Activated effector memory CD4-positive, alpha-beta T cell treated with Interleukin-2 at 50 U/mL for 16 hours (primary cell): ENCODE measurements around the gene FOXO6.

Experiments
- DNase-seq: peaks from one replicate; pipeline ENCODE4 v3.0.0-alpha.2; 2020

FOXO6 gene

DNA sequence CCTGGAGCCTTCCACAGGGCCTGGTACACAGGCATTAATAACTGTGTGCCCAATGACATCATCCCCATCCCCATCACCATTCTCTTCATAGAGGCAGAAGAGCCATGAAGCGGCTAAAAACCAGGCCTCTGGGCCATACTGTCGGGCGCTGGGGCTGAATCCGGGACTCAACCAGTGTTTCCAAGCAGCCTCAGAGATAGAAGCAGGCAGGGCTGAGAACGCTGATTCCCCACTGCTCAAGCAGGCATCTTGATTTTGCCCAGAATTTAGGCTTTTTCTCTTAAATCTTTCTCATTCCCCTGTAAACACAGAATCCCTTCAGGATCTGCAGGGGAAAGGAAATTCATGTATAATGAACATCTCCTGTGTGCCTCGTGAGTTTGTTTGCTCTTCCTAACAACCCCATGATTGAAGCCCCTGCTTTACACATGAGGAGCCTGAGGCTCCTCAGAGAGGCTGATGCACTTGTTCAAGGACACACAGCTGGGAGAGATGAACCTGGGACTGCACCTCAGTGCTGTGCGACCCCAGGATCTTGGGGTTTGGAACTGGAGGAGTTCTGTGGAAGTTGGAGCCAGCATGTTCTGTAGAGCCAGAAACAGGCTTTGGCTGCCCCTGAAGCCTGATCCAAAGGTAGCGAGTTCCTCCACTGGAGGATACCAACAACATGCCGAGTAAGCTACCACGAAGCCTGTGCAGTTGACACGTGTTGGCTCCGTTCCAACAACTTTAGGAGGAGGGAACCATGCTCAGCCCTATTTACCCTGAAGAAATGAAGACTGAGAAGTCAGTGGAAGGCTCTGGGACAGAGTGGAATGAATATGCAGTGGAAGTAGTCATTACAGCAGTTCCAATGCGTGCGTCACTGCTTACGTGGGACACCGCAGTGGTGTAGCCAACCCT, 67.8 kb downstream of the FOXO6 start:
- no peak for DNase-seq

DNA sequence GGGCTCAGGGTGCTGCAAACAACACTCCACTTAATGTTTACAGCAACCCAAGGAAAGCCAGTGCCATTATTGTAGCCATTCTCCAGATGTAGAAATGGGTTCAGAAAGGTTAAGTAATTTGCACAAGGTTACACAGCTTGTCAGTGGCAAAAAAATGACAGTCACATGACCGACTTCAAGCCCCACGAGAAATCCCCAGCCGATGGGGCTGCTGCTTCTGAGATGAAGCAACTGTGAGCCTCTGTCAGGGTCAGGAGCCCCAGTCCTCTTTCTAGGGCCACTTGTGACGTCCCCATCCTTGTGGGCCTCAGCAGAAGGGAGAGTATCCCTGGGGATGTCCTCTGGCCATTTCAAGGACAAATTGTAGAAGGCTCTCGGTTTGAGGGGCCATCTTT, 68.4 kb downstream of the FOXO6 start:
- DNase-seq, result no peak

DNA sequence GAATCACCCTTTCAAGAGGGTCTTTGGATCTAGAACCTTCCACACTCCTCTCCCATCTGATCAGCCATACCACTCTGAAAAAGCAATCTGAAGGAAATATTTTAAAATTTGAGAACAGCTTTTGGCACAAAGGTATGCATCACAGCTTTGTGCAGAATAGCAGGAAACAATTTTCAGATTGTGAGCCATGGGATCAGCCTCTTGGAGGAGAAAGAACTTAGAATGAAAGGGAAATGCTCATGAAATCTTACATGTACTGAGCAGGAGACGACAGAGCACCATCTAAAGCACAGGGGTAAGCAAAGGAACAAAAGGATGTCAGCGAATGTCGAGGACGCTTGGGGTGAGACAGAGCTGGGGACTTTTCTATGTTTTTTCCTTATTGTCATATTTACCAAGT, 68.8 kb downstream of the FOXO6 start:
- no peak for DNase-seq

DNA sequence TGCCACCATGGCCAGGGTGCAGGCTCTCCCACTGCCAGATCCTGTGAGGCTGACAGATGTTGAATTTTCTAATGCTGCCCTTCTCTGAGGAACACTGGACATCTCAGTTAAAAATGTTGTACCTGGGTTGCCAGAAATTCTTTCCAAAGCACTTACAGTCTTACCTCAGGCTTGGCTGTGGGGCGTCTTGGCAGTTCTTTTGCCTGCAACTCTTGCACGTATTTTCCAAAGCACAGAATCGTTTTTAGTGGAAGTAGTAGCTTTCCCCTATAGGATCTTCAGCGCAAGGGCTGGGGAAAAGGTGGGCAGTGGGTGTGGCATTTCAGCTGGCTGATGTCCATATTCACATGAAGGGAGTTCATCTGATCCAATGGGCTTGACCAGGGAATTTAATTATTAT, 69.3 kb downstream of the FOXO6 start:
- DNase-seq, result no peak

DNA sequence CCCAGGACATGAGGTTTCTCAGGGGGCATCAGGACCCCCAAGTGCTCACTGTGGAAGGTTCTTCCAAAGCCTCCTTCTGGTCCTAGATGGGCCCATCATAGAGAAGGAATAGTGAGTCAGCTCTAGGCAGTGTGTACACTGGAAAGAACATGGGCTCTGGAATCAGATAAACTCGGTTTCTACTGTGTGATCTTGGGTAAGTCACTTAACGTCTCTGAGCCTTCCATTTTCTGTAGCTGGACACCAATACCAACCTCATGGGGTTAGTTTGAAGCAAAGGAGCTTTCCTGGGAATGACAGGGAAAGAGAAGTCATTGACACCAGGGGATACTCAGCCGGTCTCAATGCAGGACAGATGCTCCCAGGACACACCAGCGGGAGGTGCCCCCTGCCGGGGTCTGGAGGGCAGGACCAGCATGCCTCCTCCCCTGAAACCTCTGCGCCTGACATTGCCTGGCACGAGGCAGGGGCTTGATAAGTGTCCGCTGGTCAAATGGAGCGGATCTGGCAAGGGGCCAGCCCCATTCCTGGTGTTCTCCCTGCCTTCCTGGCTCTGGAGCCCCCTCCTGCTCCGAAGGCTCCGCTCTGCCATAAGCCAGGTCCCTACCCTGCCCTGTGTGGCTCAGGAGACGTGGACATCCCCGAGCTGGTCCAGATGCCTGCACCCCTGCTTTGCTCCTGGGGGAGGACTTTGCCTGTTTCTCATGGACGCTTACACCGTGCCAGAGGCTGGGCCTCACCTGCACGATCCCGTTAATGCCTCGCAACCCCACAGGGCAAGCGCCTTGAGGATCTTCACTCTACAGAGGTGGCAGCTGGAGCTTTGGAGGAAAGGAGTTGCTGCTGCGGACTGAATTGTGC, 70.5 kb downstream of the FOXO6 start:
- DNase-seq, result no peak
